ENCODE results near the gene AP1S1. TPM values are rescaled to one million over a fixed set of nuclear protein-coding genes. Genes with fewer than 3 reads are reported as not detected.

The AP1S1 gene
- total and polyA plus RNA-seq, 2 of the 13 experiments (the other 11 are each of a cell fraction or from before 2014, with no cell fraction given) = 57.5 to 68.1 TPM

DNA sequence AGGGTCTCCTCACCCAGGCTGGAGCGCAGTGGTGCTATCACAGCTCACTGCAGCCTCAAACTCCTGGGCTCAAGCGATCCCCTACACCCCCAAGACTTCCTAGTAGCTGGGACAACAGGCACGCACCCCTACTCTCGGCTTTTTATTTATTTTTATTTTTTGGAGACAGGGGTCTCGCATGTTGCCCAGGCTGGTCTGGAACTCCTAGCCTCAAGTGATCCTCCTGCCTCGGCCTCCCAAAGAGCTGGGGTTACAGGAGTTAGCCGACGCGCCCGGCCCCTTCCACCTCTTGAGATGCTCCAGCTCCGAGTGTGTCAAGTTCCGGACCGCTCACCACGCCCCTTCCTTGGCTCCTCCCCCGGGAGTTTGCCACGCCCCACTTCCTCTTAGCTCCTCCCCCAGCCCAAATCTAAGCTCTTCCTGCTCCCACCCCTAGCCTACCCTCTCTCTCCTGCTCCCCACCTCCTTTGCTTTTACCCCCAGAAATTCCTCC lies 19.5 kb downstream of the AP1S1 start:
- ChIA-PET CTCF (ENCODE audit: low intra/inter-chr PET ratio, low total read pairs) (no interaction called here), POLR2A (interaction anchor here (0.6 to 1.0 kb wide), 4 partner anchors 8 to 43 kb away, joined by 3 read pairs; partner anchors contain the start of genes PLOD3 and VGF)
- FAIRE-seq (no peak), ATAC-seq (no peak), DNase-seq (ENCODE audit: low spot score) (no peak)
- H4K20me1 ChIP-seq (ENCODE audit: insufficient read depth, low read length) = no peaks in the 10 kb centered on the region
- no peaks in the 10 kb centered on the region for H3K9me3 ChIP-seq (ENCODE audit: low read length)
- H3K79me2 ChIP-seq (ENCODE audit: insufficient read depth, low read length) = no peaks in the 10 kb centered on the region
- H3K27me3 ChIP-seq (ENCODE audit: control insufficient read depth in 1 of 2, insufficient read depth in 2 of 2, low read length in 2 of 2) = peaks cover 18 to 79% of the 10 kb centered on the region in 2 experiments
- H3K27ac ChIP-seq (ENCODE audit: extremely low read length, insufficient read depth, low read length) = no peak overlapping the region
- H3K4me2 ChIP-seq (ENCODE audit: low read depth, low read length) = peak overlapping the region; percentile 62; the same call in 1 of the 2 replicates
- peak overlapping the region in 1 of 3 experiments; percentile 64; a peak in 2 of 6 replicates for H3K4me3 ChIP-seq (replicated peaks in 1 of 3; ENCODE audit: insufficient read depth in 1 of 3, low read depth in 2 of 3, low read length in 3 of 3)
- H2AFZ ChIP-seq (ENCODE audit: low read length) = no peak overlapping the region
- no peaks in the 10 kb centered on the region for H3K36me3 ChIP-seq (replicated peaks in 1 of 2; ENCODE audit: control insufficient read depth in 1 of 2, insufficient read depth in 2 of 2, low read length in 2 of 2)
- intact Hi-C loops (cut with micrococcal nuclease; ENCODE audit: unreplicated experiment) (no loop called here), in situ Hi-C loops (cut with HindIII; ENCODE audit: extremely low pct_ligation_motif_present, low pct_unique_long_range_greater_than_20kb) (no loop called here)
- BruUV-seq (replicated peaks) = no TSS peak
- H3K9ac ChIP-seq (ENCODE audit: insufficient read depth, low read depth, low read length) = no peak overlapping the region
- 44% methylated on average over 16 of the region's 16 CpGs for WGBS (ENCODE audit: low lambda C conversion rate)
- TF ChIP-seq ZNF7 (CRISPR knock-in tag; IDR thresholded peaks at IDR 0.05) = peak; percentile 52; the same call in 1 of the 2 replicates
- no peak for TF ChIP-seq MAF1 (CRISPR knock-in tag; IDR thresholded peaks at IDR 0.05; ENCODE audit: borderline replicate concordance)
- peaks cover 48% of the 10 kb centered on the region for H3K4me1 ChIP-seq (ENCODE audit: insufficient read depth, low read length)

- TF ChIP-seq EZH2 (conservative IDR thresholded peaks at IDR 0.05; ENCODE audit: low read depth, low read length) (0 out of 2 replicates have a peak, but pooled peaks have one; percentile 26), ZNF335 (CRISPR knock-in tag; IDR thresholded peaks at IDR 0.05) (no peak), MAX (IDR thresholded peaks at IDR 0.05) (no peak), TBX2 (CRISPR knock-in tag; IDR thresholded peaks at IDR 0.05; ENCODE audit: borderline replicate concordance) (no peak), GATAD2A (CRISPR knock-in tag; IDR thresholded peaks at IDR 0.05) (no peak)
- TF ChIP-seq, protein P1, sequence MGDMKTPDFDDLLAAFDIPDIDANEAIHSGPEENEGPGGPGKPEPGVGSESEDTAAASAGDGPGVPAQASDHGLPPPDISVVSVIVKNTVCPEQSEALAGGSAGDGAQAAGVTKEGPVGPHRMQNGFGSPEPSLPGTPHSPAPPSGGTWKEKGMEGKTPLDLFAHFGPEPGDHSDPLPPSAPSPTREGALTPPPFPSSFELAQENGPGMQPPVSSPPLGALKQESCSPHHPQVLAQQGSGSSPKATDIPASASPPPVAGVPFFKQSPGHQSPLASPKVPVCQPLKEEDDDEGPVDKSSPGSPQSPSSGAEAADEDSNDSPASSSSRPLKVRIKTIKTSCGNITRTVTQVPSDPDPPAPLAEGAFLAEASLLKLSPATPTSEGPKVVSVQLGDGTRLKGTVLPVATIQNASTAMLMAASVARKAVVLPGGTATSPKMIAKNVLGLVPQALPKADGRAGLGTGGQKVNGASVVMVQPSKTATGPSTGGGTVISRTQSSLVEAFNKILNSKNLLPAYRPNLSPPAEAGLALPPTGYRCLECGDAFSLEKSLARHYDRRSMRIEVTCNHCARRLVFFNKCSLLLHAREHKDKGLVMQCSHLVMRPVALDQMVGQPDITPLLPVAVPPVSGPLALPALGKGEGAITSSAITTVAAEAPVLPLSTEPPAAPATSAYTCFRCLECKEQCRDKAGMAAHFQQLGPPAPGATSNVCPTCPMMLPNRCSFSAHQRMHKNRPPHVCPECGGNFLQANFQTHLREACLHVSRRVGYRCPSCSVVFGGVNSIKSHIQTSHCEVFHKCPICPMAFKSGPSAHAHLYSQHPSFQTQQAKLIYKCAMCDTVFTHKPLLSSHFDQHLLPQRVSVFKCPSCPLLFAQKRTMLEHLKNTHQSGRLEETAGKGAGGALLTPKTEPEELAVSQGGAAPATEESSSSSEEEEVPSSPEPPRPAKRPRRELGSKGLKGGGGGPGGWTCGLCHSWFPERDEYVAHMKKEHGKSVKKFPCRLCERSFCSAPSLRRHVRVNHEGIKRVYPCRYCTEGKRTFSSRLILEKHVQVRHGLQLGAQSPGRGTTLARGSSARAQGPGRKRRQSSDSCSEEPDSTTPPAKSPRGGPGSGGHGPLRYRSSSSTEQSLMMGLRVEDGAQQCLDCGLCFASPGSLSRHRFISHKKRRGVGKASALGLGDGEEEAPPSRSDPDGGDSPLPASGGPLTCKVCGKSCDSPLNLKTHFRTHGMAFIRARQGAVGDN (CRISPR knock-in tag; IDR thresholded peaks at IDR 0.05) = peak; percentile 19; the same call in 1 of the 2 replicates
- TF ChIP-seq, protein P2, sequence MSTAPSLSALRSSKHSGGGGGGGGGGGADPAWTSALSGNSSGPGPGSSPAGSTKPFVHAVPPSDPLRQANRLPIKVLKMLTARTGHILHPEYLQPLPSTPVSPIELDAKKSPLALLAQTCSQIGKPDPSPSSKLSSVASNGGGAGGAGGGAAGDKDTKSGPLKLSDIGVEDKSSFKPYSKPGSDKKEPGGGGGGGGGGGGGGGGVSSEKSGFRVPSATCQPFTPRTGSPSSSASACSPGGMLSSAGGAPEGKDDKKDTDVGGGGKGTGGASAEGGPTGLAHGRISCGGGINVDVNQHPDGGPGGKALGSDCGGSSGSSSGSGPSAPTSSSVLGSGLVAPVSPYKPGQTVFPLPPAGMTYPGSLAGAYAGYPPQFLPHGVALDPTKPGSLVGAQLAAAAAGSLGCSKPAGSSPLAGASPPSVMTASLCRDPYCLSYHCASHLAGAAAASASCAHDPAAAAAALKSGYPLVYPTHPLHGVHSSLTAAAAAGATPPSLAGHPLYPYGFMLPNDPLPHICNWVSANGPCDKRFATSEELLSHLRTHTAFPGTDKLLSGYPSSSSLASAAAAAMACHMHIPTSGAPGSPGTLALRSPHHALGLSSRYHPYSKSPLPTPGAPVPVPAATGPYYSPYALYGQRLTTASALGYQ (CRISPR knock-in tag; IDR thresholded peaks at IDR 0.05) = no peak
- no peak for FAIRE-seq
- 16% methylated on average over 7 of the region's 28 CpGs for WGBS (ENCODE audit: low lambda C conversion rate)
Observed at GRCh38 chr7:101174322-101174854, 20.1 kb downstream of the AP1S1 start.

More at GRCh38 chr7:101174322-101174854, 20.1 kb downstream of the AP1S1 start:
- no peaks in the 10 kb centered on the region for H3K36me3 ChIP-seq (replicated peaks in 1 of 2; ENCODE audit: control insufficient read depth in 1 of 2, insufficient read depth in 2 of 2, low read length in 2 of 2)
- H3K4me2 ChIP-seq (ENCODE audit: low read depth, low read length) = peak overlapping the region; percentile 62; the same call in 1 of the 2 replicates
- peaks cover 18 to 80% of the 10 kb centered on the region in 2 experiments for H3K27me3 ChIP-seq (ENCODE audit: control insufficient read depth in 1 of 2, insufficient read depth in 2 of 2, low read length in 2 of 2)
- in situ Hi-C loops (cut with HindIII; ENCODE audit: extremely low pct_ligation_motif_present, low pct_unique_long_range_greater_than_20kb) (no loop called here), intact Hi-C loops (cut with micrococcal nuclease; ENCODE audit: unreplicated experiment) (no loop called here)
- no peak overlapping the region for H3K9ac ChIP-seq (ENCODE audit: insufficient read depth, low read depth, low read length)
- CTCF ChIA-PET (ENCODE audit: low intra/inter-chr PET ratio, low total read pairs) = no interaction called here
- H3K4me3 ChIP-seq (replicated peaks in 1 of 3; ENCODE audit: insufficient read depth in 1 of 3, low read depth in 2 of 3, low read length in 3 of 3) = peak overlapping the region in 1 of 3 experiments; percentile 37; a peak in 1 of 6 replicates
- no peaks in the 10 kb centered on the region for H3K9me3 ChIP-seq (ENCODE audit: low read length)
- no peaks in the 10 kb centered on the region for H3K79me2 ChIP-seq (ENCODE audit: insufficient read depth, low read length)
- ATAC-seq (no peak), DNase-seq (ENCODE audit: low spot score) (no peak)
- POLR2A ChIA-PET = interaction anchor here (0.6 to 1.0 kb wide), 3 partner anchors 9 to 43 kb away, joined by 3 read pairs; partner anchors contain the start of genes PLOD3 and VGF
- no peak overlapping the region for H3K27ac ChIP-seq (ENCODE audit: extremely low read length, insufficient read depth, low read length)
- H2AFZ ChIP-seq (ENCODE audit: low read length) = no peak overlapping the region
- BruUV-seq (replicated peaks) = no TSS peak
- H3K4me1 ChIP-seq (ENCODE audit: insufficient read depth, low read length) = peaks cover 49% of the 10 kb centered on the region
- no peaks in the 10 kb centered on the region for H4K20me1 ChIP-seq (ENCODE audit: insufficient read depth, low read length)

Data from HepG2 (cell line).